Upper lobe of left lung (tissue), 4 donors: ENCODE data around the gene SETBP1.

ENCODE experiments used
- CTCF ChIP-seq, 6 experiments: fragments of 450-650 bp in 4 of 6; fragments of 200-600 bp in 2 of 6; sonication (generic) in 2 of 6; IDR thresholded peaks; one replicate each; pipeline ENCODE4 v1.5.1; 2016 to 2019; ENCODE audit warnings: antibody characterized with exemption in 6 of 6
- POLR2A ChIP-seq, 4 donors: fragments of 450-650 bp; IDR thresholded peaks; one replicate each; pipeline ENCODE4 v1.5.1; 2016 to 2017; ENCODE audit warnings: antibody characterized with exemption in 4 of 4, mild to moderate bottlenecking in 2 of 4

GRCh38 chr18:44986933-44987332 is 306.2 kb downstream of the SETBP1 start:
- TF ChIP-seq CTCF (IDR thresholded peaks at IDR 0.05) (no peak), POLR2A (IDR thresholded peaks at IDR 0.05) (no peak)
